HepG2 (cell line): ENCODE measurements around the gene SFXN5.

Source experiments
- ARNT ChIP-seq: fragments of 450-650 bp; IDR thresholded peaks from 2 replicates; pipeline ENCODE4 v1.6.1; 2017
- CTCF ChIP-seq: sonication (generic); formaldehyde crosslinking; IDR thresholded peaks from 2 replicates; pipeline ENCODE4 v1.5.0; 2020; ENCODE audit warnings: mild to moderate bottlenecking, missing genetic modification reagents, moderate library complexity
- MXI1 ChIP-seq: IDR thresholded peaks from 3 replicates; pipeline ENCODE4 v1.6.1; 2012; ENCODE audit warnings: low read depth, low read length, inconsistent platforms, borderline replicate concordance
- POLR2A ChIP-seq, 2 experiments: IDR thresholded peaks; 2 replicates each; pipeline ENCODE4 v1.6.1; 2011; ENCODE audit warnings: low read depth in 2 of 2, low read length in 2 of 2, mild to moderate bottlenecking in 1 of 2, moderate library complexity in 1 of 2; ENCODE audit not compliant: insufficient read depth in 1 of 2
- RAD51 ChIP-seq: fragments of 450-650 bp; IDR thresholded peaks from 2 replicates; pipeline ENCODE4 v1.6.1; 2016; ENCODE audit warnings: borderline replicate concordance
- RERE ChIP-seq: IDR thresholded peaks from 2 replicates; pipeline ENCODE4 v1.6.1; 2016; ENCODE audit warnings: low read depth, missing genetic modification reagents, missing compliant biosample characterization
- TAF1 ChIP-seq: sonication (generic); formaldehyde crosslinking; IDR thresholded peaks from 2 replicates; pipeline ENCODE4 v1.4.0; 2020; ENCODE audit warnings: missing genetic modification reagents
- TARDBP ChIP-seq: sonication (generic); formaldehyde crosslinking; IDR thresholded peaks from 2 replicates; pipeline ENCODE4 v1.8.0; 2022; ENCODE audit warnings: mild to moderate bottlenecking, missing genetic modification reagents
- ZSCAN20 ChIP-seq: sonication (generic); formaldehyde crosslinking; IDR thresholded peaks from 2 replicates; pipeline ENCODE4 v1.4.0; 2020; ENCODE audit warnings: missing genetic modification reagents, mild to moderate bottlenecking, borderline replicate concordance
- ZZZ3 ChIP-seq: sonication (generic); formaldehyde crosslinking; IDR thresholded peaks from 2 replicates; pipeline ENCODE4 v1.4.0; 2020; ENCODE audit warnings: missing genetic modification reagents, mild to moderate bottlenecking, borderline replicate concordance

GRCh38 chr2:72915907-72916742 lies 155.4 kb downstream of the SFXN5 start:
- TF ChIP-seq MXI1 (peak; percentile 59; the same call in 1 of the 3 replicates), POLR2A (IDR thresholded peaks at IDR 0.05; ENCODE audit: insufficient read depth in 1 of 2, low read depth in 2 of 2, low read length in 2 of 2) (no peak), TARDBP (CRISPR knock-in tag) (peak; percentile 72), TAF1 (0 out of 2 replicates have a peak, but pooled peaks have one; percentile 6), RAD51 (no peak), CTCF (peak; percentile 26; the same call in 1 of the 2 replicates), ARNT (no peak), RERE (CRISPR knock-in tag) (no peak), ZSCAN20 (CRISPR knock-in tag) (peak; percentile 74; the same call in 1 of the 2 replicates), ZZZ3 (CRISPR knock-in tag) (0 out of 2 replicates have a peak, but pooled peaks have one; percentile 62)
